Adipocyte (in vitro differentiated cells): ENCODE data around the gene MGAT4A.

Source experiments
- DNase-seq: peaks from one replicate; pipeline ENCODE4 v3.0.0-alpha.2; 2015; ENCODE audit warnings: low read depth
- H3K27me3 ChIP-seq: replicated peaks from 2 replicates; pipeline ENCODE4 v1.7.0; 2013; ENCODE audit warnings: mild to moderate bottlenecking, low read length, moderate library complexity; ENCODE audit not compliant: control insufficient read depth, insufficient read depth
- H3K36me3 ChIP-seq: 2 replicates; pipeline ENCODE4 v1.7.0; 2013; ENCODE audit warnings: low read length, mild to moderate bottlenecking, moderate library complexity; ENCODE audit not compliant: control insufficient read depth, insufficient read depth, severe bottlenecking
- H3K4me1 ChIP-seq: 2 replicates; pipeline ENCODE4 v1.7.0; 2013; ENCODE audit warnings: mild to moderate bottlenecking, low read length, moderate library complexity; ENCODE audit not compliant: control insufficient read depth, insufficient read depth
- H3K4me3 ChIP-seq: 2 replicates; pipeline ENCODE4 v1.7.0; 2013; ENCODE audit warnings: mild to moderate bottlenecking, low read length, moderate library complexity
- H3K9ac ChIP-seq: 2 replicates; pipeline ENCODE4 v1.7.0; 2013; ENCODE audit warnings: mild to moderate bottlenecking, low read length, moderate library complexity
- H3K9me3 ChIP-seq: 2 replicates; pipeline ENCODE4 v1.7.0; 2013; ENCODE audit warnings: mild to moderate bottlenecking, low read length, moderate library complexity; ENCODE audit not compliant: control insufficient read depth

Gene MGAT4A

GRCh38 chr2:98743835-98744234 lies 12.9 kb upstream of the MGAT4A start:
- no peak for DNase-seq
- Histone ChIP-seq H3K4me3 (no peak overlapping the region), H3K36me3 (no peaks in the 10 kb centered on the region), H3K9ac (no peak overlapping the region), H3K4me1 (no peaks in the 10 kb centered on the region), H3K27me3 (peaks cover 25% of the 10 kb centered on the region), H3K9me3 (no peaks in the 10 kb centered on the region)

GRCh38 chr2:98739020-98739419 lies 8.1 kb upstream of the MGAT4A start:
- Histone ChIP-seq H3K4me3 (no peak overlapping the region), H3K9me3 (no peaks in the 10 kb centered on the region), H3K36me3 (no peaks in the 10 kb centered on the region), H3K4me1 (no peaks in the 10 kb centered on the region), H3K9ac (no peak overlapping the region), H3K27me3 (peaks cover 43% of the 10 kb centered on the region)
- no peak for DNase-seq

- Histone ChIP-seq H3K9ac (no peak overlapping the region), H3K4me1 (no peaks in the 10 kb centered on the region), H3K36me3 (no peaks in the 10 kb centered on the region), H3K9me3 (no peaks in the 10 kb centered on the region), H3K4me3 (no peak overlapping the region), H3K27me3 (peaks cover 44% of the 10 kb centered on the region)
- DNase-seq, result no peak
These were observed 7.4 kb upstream of the MGAT4A start for GRCh38 chr2:98738304-98738703.

- Histone ChIP-seq H3K36me3 (no peaks in the 10 kb centered on the region), H3K4me1 (no peaks in the 10 kb centered on the region), H3K9me3 (no peaks in the 10 kb centered on the region), H3K9ac (no peak overlapping the region), H3K27me3 (peaks cover 42% of the 10 kb centered on the region), H3K4me3 (no peak overlapping the region)
- DNase-seq, result no peak
These were observed 6.9 kb upstream of the MGAT4A start for GRCh38 chr2:98737848-98738247.

GRCh38 chr2:98736464-98736889 lies 5.5 kb upstream of the MGAT4A start:
- no peak overlapping the region for H3K9ac ChIP-seq
- H3K9me3 ChIP-seq, result no peaks in the 10 kb centered on the region

GRCh38 chr2:98734823-98735260 lies 3.9 kb upstream of the MGAT4A start:
- Histone ChIP-seq H3K9ac (no peak overlapping the region), H3K9me3 (no peaks in the 10 kb centered on the region), H3K4me1 (peaks cover 10% of the 10 kb centered on the region), H3K4me3 (no peak overlapping the region), H3K27me3 (peaks cover 35% of the 10 kb centered on the region), H3K36me3 (no peaks in the 10 kb centered on the region)
- no peak for DNase-seq

More at GRCh38 chr2:98736464-98736889, 5.5 kb upstream of the MGAT4A start:
- DNase-seq, result peak; percentile 9
- Histone ChIP-seq H3K36me3 (no peaks in the 10 kb centered on the region), H3K4me3 (no peak overlapping the region), H3K4me1 (peaks cover 5% of the 10 kb centered on the region), H3K27me3 (peaks cover 44% of the 10 kb centered on the region)

- peaks cover 36% of the 10 kb centered on the region for H3K27me3 ChIP-seq
- peaks cover 10% of the 10 kb centered on the region for H3K4me1 ChIP-seq
- no peak for DNase-seq
- no peaks in the 10 kb centered on the region for H3K36me3 ChIP-seq
- H3K4me3 ChIP-seq, result no peak overlapping the region
- H3K9ac ChIP-seq, result no peak overlapping the region
- H3K9me3 ChIP-seq, result no peaks in the 10 kb centered on the region
These were observed 3.2 kb upstream of the MGAT4A start for GRCh38 chr2:98734162-98734561.

GRCh38 chr2:98732430-98733051 lies 1.6 kb upstream of the MGAT4A start:
- no peaks in the 10 kb centered on the region for H3K9me3 ChIP-seq
- H3K36me3 ChIP-seq, result no peaks in the 10 kb centered on the region
- peaks cover 27% of the 10 kb centered on the region for H3K27me3 ChIP-seq
- peaks cover 10% of the 10 kb centered on the region for H3K4me1 ChIP-seq
- H3K4me3 ChIP-seq, result no peak overlapping the region
- DNase-seq, result no peak
- no peak overlapping the region for H3K9ac ChIP-seq

- Histone ChIP-seq H3K4me1 (peaks cover 10% of the 10 kb centered on the region), H3K36me3 (no peaks in the 10 kb centered on the region), H3K9me3 (no peaks in the 10 kb centered on the region), H3K4me3 (peak overlapping the region; percentile 76), H3K9ac (peak overlapping the region; percentile 80), H3K27me3 (peaks cover 24% of the 10 kb centered on the region)
- no peak for DNase-seq
These were observed 990 bp upstream of the MGAT4A start for GRCh38 chr2:98731894-98732349.

GRCh38 chr2:98730707-98731040 lies 258 bp downstream of the MGAT4A start:
- no peak for DNase-seq
- H3K4me3 ChIP-seq, result peak overlapping the region; percentile 81
- peaks cover 10% of the 10 kb centered on the region for H3K4me1 ChIP-seq
- H3K27me3 ChIP-seq, result peaks cover 24% of the 10 kb centered on the region
- no peaks in the 10 kb centered on the region for H3K9me3 ChIP-seq
- H3K9ac ChIP-seq, result no peak overlapping the region
- no peaks in the 10 kb centered on the region for H3K36me3 ChIP-seq

- peaks cover 10% of the 10 kb centered on the region for H3K4me1 ChIP-seq
- peak overlapping the region; percentile 81 for H3K4me3 ChIP-seq
- peak overlapping the region; percentile 11 for H3K9ac ChIP-seq
- DNase-seq, result peak; percentile 25
- no peaks in the 10 kb centered on the region for H3K9me3 ChIP-seq
- H3K27me3 ChIP-seq, result peaks cover 24% of the 10 kb centered on the region
- H3K36me3 ChIP-seq, result no peaks in the 10 kb centered on the region
These were observed 752 bp downstream of the MGAT4A start for GRCh38 chr2:98730053-98730706.
